H9 (cell line): ENCODE data around the gene CHSY3. TPM values are rescaled to one million over a fixed set of nuclear protein-coding genes. Genes with fewer than 3 reads are reported as not detected.

ENCODE experiments used
- DNase-seq: peaks from one replicate; pipeline ENCODE4 v3.0.0-alpha.2; 2017
- H2AFZ ChIP-seq: one replicate; pipeline ENCODE4 v1.6.1; 2013; ENCODE audit warnings: mild to moderate bottlenecking, low read length, control low read depth, moderate library complexity
- H2AK5ac ChIP-seq: 2 replicates; pipeline ENCODE4 v1.6.1; 2013; ENCODE audit warnings: low read length, control low read depth, mixed read lengths; ENCODE audit not compliant: insufficient read length
- H2BK120ac ChIP-seq: one replicate; pipeline ENCODE4 v1.6.1; 2013; ENCODE audit warnings: low read depth, mild to moderate bottlenecking, low read length, control low read depth, inconsistent platforms; ENCODE audit not compliant: poor library complexity, severe bottlenecking
- H2BK12ac ChIP-seq: 2 replicates; pipeline ENCODE4 v1.6.1; 2013; ENCODE audit warnings: low read length, control low read depth, mixed read lengths, low read depth; ENCODE audit not compliant: insufficient read length
- H2BK15ac ChIP-seq: 2 replicates; pipeline ENCODE4 v1.6.1; 2013; ENCODE audit warnings: low read depth, low read length, control low read depth
- H2BK20ac ChIP-seq: one replicate; pipeline ENCODE4 v1.6.1; 2013; ENCODE audit warnings: low read depth, mild to moderate bottlenecking, low read length, control low read depth, inconsistent platforms; ENCODE audit not compliant: poor library complexity, severe bottlenecking
- H2BK5ac ChIP-seq: 2 replicates; pipeline ENCODE4 v1.6.1; 2013; ENCODE audit warnings: low read length, control low read depth, mixed read lengths; ENCODE audit not compliant: insufficient read length
- H3K14ac ChIP-seq: 2 replicates; pipeline ENCODE4 v1.6.1; 2013; ENCODE audit warnings: low read length, control low read depth; ENCODE audit not compliant: insufficient read depth
- H3K18ac ChIP-seq: 2 replicates; pipeline ENCODE4 v1.6.1; 2013; ENCODE audit warnings: low read depth, mild to moderate bottlenecking, mixed read lengths, low read length, control low read depth; ENCODE audit not compliant: insufficient read length
- H3K23ac ChIP-seq: 2 replicates; pipeline ENCODE4 v1.6.1; 2013; ENCODE audit warnings: low read length, control low read depth, mixed read lengths, low read depth; ENCODE audit not compliant: insufficient read length
- H3K23me2 ChIP-seq: 2 replicates; pipeline ENCODE4 v1.6.1; 2013; ENCODE audit warnings: low read depth, mild to moderate bottlenecking, mixed read lengths, low read length, control low read depth; ENCODE audit not compliant: insufficient read length, poor library complexity, severe bottlenecking
- H3K27ac ChIP-seq: 2 replicates; pipeline ENCODE4 v1.5.1; 2013; ENCODE audit warnings: low read length, control low read depth, mixed read lengths, low read depth; ENCODE audit not compliant: insufficient read length
- H3K27me3 ChIP-seq: 2 replicates; pipeline ENCODE4 v1.6.1; 2013; ENCODE audit warnings: low read length, control low read depth, inconsistent platforms; ENCODE audit not compliant: insufficient read depth
- H3K4ac ChIP-seq: 2 replicates; pipeline ENCODE4 v1.6.1; 2013; ENCODE audit warnings: low read depth, mild to moderate bottlenecking, control low read depth, inconsistent platforms, low read length, moderate library complexity
- H3K4me1 ChIP-seq: 2 replicates; pipeline ENCODE4 v1.6.1; 2013; ENCODE audit warnings: low read length, control low read depth, inconsistent platforms; ENCODE audit not compliant: insufficient read depth
- H3K4me2 ChIP-seq: 2 replicates; pipeline ENCODE4 v1.6.1; 2013; ENCODE audit warnings: low read length, control low read depth, mixed read lengths; ENCODE audit not compliant: insufficient read length, insufficient read depth
- H3K56ac ChIP-seq: 2 replicates; pipeline ENCODE4 v1.6.1; 2013; ENCODE audit warnings: low read depth, mild to moderate bottlenecking, mixed read lengths, low read length, control low read depth; ENCODE audit not compliant: insufficient read length
- H3K79me1 ChIP-seq: 2 replicates; pipeline ENCODE4 v1.6.1; 2013; ENCODE audit warnings: low read depth, mild to moderate bottlenecking, moderate library complexity, low read length, control low read depth, inconsistent platforms; ENCODE audit not compliant: insufficient read depth, poor library complexity, severe bottlenecking
- H3K79me2 ChIP-seq: 2 replicates; pipeline ENCODE4 v1.6.1; 2013; ENCODE audit warnings: low read length, control low read depth, inconsistent platforms; ENCODE audit not compliant: insufficient read depth
- H3K9ac ChIP-seq: 2 replicates; pipeline ENCODE4 v1.6.1; 2013; ENCODE audit warnings: low read length, control low read depth, mixed read lengths; ENCODE audit not compliant: insufficient read length; ENCODE audit errors: extremely low read depth
- H3K9me3 ChIP-seq: one replicate; pipeline ENCODE4 v1.6.1; 2013; ENCODE audit warnings: low read depth, low read length, inconsistent platforms; ENCODE audit not compliant: control insufficient read depth
- H3T11ph ChIP-seq: one replicate; pipeline ENCODE4 v1.6.1; 2013; ENCODE audit warnings: mild to moderate bottlenecking, low read length, control low read depth, inconsistent platforms
- H4K20me1 ChIP-seq: one replicate; pipeline ENCODE4 v1.6.1; 2013; ENCODE audit not compliant: control insufficient read depth, insufficient read length, insufficient read depth
- H4K5ac ChIP-seq: 2 replicates; pipeline ENCODE4 v1.6.1; 2013; ENCODE audit warnings: low read depth, mild to moderate bottlenecking, mixed read lengths, low read length, control low read depth; ENCODE audit not compliant: insufficient read length
- H4K8ac ChIP-seq: replicated peaks from 2 replicates; pipeline ENCODE4 v1.6.1; 2013; ENCODE audit warnings: low read length, control low read depth, mixed read lengths, low read depth; ENCODE audit not compliant: insufficient read length
- H4K91ac ChIP-seq: 2 replicates; pipeline ENCODE4 v1.6.1; 2013; ENCODE audit warnings: low read depth, mild to moderate bottlenecking, moderate library complexity, mixed read lengths, low read length, control low read depth; ENCODE audit not compliant: insufficient read length
- H3K27ac Mint-ChIP-seq, 3 experiments: 2 replicates in 2 of 3; 3 replicates in 1 of 3; pipeline ENCODE4 v1.8.0; 2020 to 2021; ENCODE audit warnings: mixed read lengths in 3 of 3, mild to moderate bottlenecking in 1 of 3, moderate library complexity in 1 of 3
- H3K27me3 Mint-ChIP-seq: 2 replicates; pipeline ENCODE4 v1.8.0; 2021; ENCODE audit warnings: low read depth, mild to moderate bottlenecking, moderate library complexity, mixed read lengths
- H3K36me3 Mint-ChIP-seq, 3 experiments: 2 replicates in 2 of 3; 3 replicates in 1 of 3; pipeline ENCODE4 v1.8.0; 2020 to 2021; ENCODE audit warnings: low read depth in 3 of 3, mixed read lengths in 3 of 3; ENCODE audit not compliant: insufficient read depth in 1 of 3
- H3K4me1 Mint-ChIP-seq, 2 experiments: 2 replicates each; pipeline ENCODE4 v1.8.0; 2020; ENCODE audit warnings: mixed read lengths in 2 of 2
- H3K4me3 Mint-ChIP-seq, 2 experiments: 2 replicates in 1 of 2; 3 replicates in 1 of 2; pipeline ENCODE4 v1.8.0; 2020 to 2021; ENCODE audit warnings: mild to moderate bottlenecking in 2 of 2, mixed read lengths in 2 of 2, moderate library complexity in 1 of 2
- H3K9me3 Mint-ChIP-seq, 2 experiments: 2 replicates in 1 of 2; 3 replicates in 1 of 2; pipeline ENCODE4 v1.8.0; 2020; ENCODE audit warnings: mild to moderate bottlenecking in 2 of 2, mixed read lengths in 2 of 2, moderate library complexity in 1 of 2
- WGBS: extraction: QIAGEN DNeasy Blood & Tissue Kit; methylation state at CpG from one replicate; pipeline ENCODE4 v1.1.7; 2013; ENCODE audit warnings: missing lambda C conversion rate, low lambda C conversion rate, mixed read lengths; ENCODE audit not compliant: insufficient read length; ENCODE audit errors: extremely low coverage; 5-methylcytosine and 5-hydroxymethylcytosine counted together
- total RNA-seq: library from RNA; stranded (reverse); gene quantifications from 2 replicates; pipeline ENCODE4 v1.2.1, GENCODE V29; 2021
- TF ChIP-seq, protein P1 (sequence below): fragments of 200-600 bp; sonication (generic); conservative IDR thresholded peaks from 3 replicates; pipeline ENCODE4 v1.8.0; 2021; ENCODE audit warnings: antibody characterized with exemption, mild to moderate bottlenecking

The CHSY3 gene
- total RNA-seq, 1 experiment from 2014 or later = 0.37 TPM

DNA sequence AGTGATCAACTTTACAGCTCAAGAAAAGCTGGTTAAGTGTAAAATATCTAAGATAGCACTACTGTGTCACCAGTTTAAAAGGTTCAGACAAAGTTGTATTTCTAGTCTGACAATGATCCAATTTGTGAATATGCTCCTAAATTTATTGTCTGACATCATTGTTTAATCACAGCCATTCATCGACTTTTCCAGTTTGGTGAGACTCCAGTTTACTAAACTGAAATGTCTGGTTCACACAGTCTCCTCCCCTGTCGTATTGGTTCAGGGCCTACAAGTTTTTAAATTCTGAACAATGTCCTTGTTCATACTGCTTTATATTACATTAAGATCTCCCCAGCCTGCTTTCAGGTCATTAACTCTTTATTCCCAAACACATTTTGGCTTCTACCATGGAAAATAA is 161.4 kb downstream of the CHSY3 start:
- Histone ChIP-seq H3K4me2 (no peak overlapping the region), H3K23me2 (no peaks in the 10 kb centered on the region), H4K5ac (no peak overlapping the region), H3K4ac (no peak overlapping the region), H3K27me3 (no peaks in the 10 kb centered on the region), H3K14ac (no peak overlapping the region), H2BK20ac (no peak overlapping the region), H2BK15ac (no peak overlapping the region), H3K4me1 (no peaks in the 10 kb centered on the region), H3K56ac (no peak overlapping the region), H3K9ac (no peak overlapping the region), H4K20me1 (no peaks in the 10 kb centered on the region), H2BK120ac (no peak overlapping the region), H4K8ac (no peak overlapping the region), H3T11ph (no peak overlapping the region), H2AK5ac (no peak overlapping the region), H3K27ac (no peak overlapping the region), H2BK12ac (no peak overlapping the region), H3K18ac (no peak overlapping the region), H3K9me3 (no peaks in the 10 kb centered on the region), H2BK5ac (no peak overlapping the region), H2AFZ (no peak overlapping the region), H3K79me1 (no peaks in the 10 kb centered on the region), H3K79me2 (no peaks in the 10 kb centered on the region), H3K23ac (no peak overlapping the region), H4K91ac (no peak overlapping the region)
- Mint-ChIP-seq H3K4me3 (no peak overlapping the region), H3K36me3 (no peaks in the 10 kb centered on the region), H3K9me3 (no peaks in the 10 kb centered on the region), H3K27me3 (no peaks in the 10 kb centered on the region), H3K4me1 (no peaks in the 10 kb centered on the region), H3K27ac (no peak overlapping the region)
- DNase-seq = no peak
- no CpG with 5 or more reads among the region's 2 CpGs for WGBS
- TF ChIP-seq, protein P1, sequence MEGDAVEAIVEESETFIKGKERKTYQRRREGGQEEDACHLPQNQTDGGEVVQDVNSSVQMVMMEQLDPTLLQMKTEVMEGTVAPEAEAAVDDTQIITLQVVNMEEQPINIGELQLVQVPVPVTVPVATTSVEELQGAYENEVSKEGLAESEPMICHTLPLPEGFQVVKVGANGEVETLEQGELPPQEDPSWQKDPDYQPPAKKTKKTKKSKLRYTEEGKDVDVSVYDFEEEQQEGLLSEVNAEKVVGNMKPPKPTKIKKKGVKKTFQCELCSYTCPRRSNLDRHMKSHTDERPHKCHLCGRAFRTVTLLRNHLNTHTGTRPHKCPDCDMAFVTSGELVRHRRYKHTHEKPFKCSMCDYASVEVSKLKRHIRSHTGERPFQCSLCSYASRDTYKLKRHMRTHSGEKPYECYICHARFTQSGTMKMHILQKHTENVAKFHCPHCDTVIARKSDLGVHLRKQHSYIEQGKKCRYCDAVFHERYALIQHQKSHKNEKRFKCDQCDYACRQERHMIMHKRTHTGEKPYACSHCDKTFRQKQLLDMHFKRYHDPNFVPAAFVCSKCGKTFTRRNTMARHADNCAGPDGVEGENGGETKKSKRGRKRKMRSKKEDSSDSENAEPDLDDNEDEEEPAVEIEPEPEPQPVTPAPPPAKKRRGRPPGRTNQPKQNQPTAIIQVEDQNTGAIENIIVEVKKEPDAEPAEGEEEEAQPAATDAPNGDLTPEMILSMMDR = no peak
